Measurements from ENCODE around the gene ALOX15.

- TF ChIP-seq, protein P1, sequence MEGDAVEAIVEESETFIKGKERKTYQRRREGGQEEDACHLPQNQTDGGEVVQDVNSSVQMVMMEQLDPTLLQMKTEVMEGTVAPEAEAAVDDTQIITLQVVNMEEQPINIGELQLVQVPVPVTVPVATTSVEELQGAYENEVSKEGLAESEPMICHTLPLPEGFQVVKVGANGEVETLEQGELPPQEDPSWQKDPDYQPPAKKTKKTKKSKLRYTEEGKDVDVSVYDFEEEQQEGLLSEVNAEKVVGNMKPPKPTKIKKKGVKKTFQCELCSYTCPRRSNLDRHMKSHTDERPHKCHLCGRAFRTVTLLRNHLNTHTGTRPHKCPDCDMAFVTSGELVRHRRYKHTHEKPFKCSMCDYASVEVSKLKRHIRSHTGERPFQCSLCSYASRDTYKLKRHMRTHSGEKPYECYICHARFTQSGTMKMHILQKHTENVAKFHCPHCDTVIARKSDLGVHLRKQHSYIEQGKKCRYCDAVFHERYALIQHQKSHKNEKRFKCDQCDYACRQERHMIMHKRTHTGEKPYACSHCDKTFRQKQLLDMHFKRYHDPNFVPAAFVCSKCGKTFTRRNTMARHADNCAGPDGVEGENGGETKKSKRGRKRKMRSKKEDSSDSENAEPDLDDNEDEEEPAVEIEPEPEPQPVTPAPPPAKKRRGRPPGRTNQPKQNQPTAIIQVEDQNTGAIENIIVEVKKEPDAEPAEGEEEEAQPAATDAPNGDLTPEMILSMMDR (conservative IDR thresholded peaks at IDR 0.05) = no peak
- TF ChIP-seq EZH2 (IDR thresholded peaks at IDR 0.05; ENCODE audit: low read depth) = no peak
Observed at GRCh38 chr17:4622375-4622774, 19.1 kb downstream of the ALOX15 start.

Data from PC-9 (cell line).